ENCODE data around the gene BNC2.

- TF ChIP-seq EZH2 (IDR thresholded peaks at IDR 0.05) (no peak), POLR2AphosphoS5 (IDR thresholded peaks at IDR 0.05; ENCODE audit: borderline replicate concordance, low read depth, low read length) (no peak), FOXP2 (optimal IDR thresholded peaks at IDR 0.05; ENCODE audit: control extremely low read depth, extremely low read length, insufficient read depth) (no peak)
Observed at GRCh38 chr9:16767366-16767765, 103.1 kb downstream of the BNC2 start.
